ENCODE measurements around the gene EIPR1.

DNA sequence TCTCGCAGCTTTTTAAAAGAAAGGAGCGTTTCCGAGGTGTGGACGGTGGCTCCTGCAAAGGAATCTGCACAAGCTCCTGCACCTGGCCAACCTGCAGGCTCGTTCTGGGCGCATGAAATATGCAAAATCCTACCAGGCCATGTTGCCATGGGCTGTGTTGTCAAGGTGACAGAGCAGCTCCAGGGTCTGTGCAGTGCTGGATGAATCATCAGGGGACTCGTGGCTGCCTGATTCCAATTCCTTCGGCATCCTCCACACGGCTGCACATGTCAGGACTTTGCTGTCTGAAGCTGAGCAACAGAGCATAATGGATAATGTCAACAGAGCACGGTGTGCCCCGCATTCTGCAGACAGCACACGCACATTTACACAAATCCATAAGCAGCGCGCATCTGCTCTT lies 120.5 kb downstream of the EIPR1 start:
- TF ChIP-seq EZH2 (IDR thresholded peaks at IDR 0.05; ENCODE audit: low read depth, unreplicated experiment), result no peak
- TF ChIP-seq, protein P1, sequence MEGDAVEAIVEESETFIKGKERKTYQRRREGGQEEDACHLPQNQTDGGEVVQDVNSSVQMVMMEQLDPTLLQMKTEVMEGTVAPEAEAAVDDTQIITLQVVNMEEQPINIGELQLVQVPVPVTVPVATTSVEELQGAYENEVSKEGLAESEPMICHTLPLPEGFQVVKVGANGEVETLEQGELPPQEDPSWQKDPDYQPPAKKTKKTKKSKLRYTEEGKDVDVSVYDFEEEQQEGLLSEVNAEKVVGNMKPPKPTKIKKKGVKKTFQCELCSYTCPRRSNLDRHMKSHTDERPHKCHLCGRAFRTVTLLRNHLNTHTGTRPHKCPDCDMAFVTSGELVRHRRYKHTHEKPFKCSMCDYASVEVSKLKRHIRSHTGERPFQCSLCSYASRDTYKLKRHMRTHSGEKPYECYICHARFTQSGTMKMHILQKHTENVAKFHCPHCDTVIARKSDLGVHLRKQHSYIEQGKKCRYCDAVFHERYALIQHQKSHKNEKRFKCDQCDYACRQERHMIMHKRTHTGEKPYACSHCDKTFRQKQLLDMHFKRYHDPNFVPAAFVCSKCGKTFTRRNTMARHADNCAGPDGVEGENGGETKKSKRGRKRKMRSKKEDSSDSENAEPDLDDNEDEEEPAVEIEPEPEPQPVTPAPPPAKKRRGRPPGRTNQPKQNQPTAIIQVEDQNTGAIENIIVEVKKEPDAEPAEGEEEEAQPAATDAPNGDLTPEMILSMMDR (conservative IDR thresholded peaks at IDR 0.05; ENCODE audit: low read depth in 2 of 2), result no peak
- no peak for TF ChIP-seq CREB1 (CRISPR knock-in tag; IDR thresholded peaks at IDR 0.05; ENCODE audit: low read depth)
- TF ChIP-seq, protein P2, sequence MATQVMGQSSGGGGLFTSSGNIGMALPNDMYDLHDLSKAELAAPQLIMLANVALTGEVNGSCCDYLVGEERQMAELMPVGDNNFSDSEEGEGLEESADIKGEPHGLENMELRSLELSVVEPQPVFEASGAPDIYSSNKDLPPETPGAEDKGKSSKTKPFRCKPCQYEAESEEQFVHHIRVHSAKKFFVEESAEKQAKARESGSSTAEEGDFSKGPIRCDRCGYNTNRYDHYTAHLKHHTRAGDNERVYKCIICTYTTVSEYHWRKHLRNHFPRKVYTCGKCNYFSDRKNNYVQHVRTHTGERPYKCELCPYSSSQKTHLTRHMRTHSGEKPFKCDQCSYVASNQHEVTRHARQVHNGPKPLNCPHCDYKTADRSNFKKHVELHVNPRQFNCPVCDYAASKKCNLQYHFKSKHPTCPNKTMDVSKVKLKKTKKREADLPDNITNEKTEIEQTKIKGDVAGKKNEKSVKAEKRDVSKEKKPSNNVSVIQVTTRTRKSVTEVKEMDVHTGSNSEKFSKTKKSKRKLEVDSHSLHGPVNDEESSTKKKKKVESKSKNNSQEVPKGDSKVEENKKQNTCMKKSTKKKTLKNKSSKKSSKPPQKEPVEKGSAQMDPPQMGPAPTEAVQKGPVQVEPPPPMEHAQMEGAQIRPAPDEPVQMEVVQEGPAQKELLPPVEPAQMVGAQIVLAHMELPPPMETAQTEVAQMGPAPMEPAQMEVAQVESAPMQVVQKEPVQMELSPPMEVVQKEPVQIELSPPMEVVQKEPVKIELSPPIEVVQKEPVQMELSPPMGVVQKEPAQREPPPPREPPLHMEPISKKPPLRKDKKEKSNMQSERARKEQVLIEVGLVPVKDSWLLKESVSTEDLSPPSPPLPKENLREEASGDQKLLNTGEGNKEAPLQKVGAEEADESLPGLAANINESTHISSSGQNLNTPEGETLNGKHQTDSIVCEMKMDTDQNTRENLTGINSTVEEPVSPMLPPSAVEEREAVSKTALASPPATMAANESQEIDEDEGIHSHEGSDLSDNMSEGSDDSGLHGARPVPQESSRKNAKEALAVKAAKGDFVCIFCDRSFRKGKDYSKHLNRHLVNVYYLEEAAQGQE (IDR thresholded peaks at IDR 0.05; ENCODE audit: unreplicated experiment), result no peak
- no peak for TF ChIP-seq JUNB (IDR thresholded peaks at IDR 0.05; ENCODE audit: unreplicated experiment)
- TF ChIP-seq EZH2phosphoT487 (IDR thresholded peaks at IDR 0.05; ENCODE audit: unreplicated experiment), result no peak
- TF ChIP-seq ZNF331 (CRISPR knock-in tag; IDR thresholded peaks at IDR 0.05; ENCODE audit: low read depth), result no peak
- no peak for TF ChIP-seq POLR2AphosphoS5 (IDR thresholded peaks at IDR 0.05; ENCODE audit: low read depth)
- TF ChIP-seq, protein P3, sequence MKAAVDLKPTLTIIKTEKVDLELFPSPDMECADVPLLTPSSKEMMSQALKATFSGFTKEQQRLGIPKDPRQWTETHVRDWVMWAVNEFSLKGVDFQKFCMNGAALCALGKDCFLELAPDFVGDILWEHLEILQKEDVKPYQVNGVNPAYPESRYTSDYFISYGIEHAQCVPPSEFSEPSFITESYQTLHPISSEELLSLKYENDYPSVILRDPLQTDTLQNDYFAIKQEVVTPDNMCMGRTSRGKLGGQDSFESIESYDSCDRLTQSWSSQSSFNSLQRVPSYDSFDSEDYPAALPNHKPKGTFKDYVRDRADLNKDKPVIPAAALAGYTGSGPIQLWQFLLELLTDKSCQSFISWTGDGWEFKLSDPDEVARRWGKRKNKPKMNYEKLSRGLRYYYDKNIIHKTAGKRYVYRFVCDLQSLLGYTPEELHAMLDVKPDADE (IDR thresholded peaks at IDR 0.05), result no peak
- no peak for TF ChIP-seq NANOG (IDR thresholded peaks at IDR 0.05; ENCODE audit: borderline replicate concordance)
- no peak for TF ChIP-seq ZNF462 (CRISPR knock-in tag; IDR thresholded peaks at IDR 0.05)
- TF ChIP-seq STAT1 (IDR thresholded peaks at IDR 0.05; ENCODE audit: unreplicated experiment), result no peak
- no peak for TF ChIP-seq ZNF114 (CRISPR knock-in tag; IDR thresholded peaks at IDR 0.05)
